H1 (cell line): ENCODE data around the gene ERFE. TPM values are rescaled to one million over a fixed set of nuclear protein-coding genes. Genes with fewer than 3 reads are reported as not detected.

ENCODE experiments used
- CBX8 ChIP-seq: fragments of 300-800, 300-1000 bp; sonication (generic); IDR thresholded peaks from 2 replicates; pipeline ENCODE4 v1.7.1; 2016; ENCODE audit warnings: low read depth, low read length, borderline replicate concordance
- EGR1 ChIP-seq: IDR thresholded peaks from 2 replicates; pipeline ENCODE4 v1.6.1; 2011; ENCODE audit warnings: low read depth, low read length, borderline replicate concordance
- RAD21 ChIP-seq, 2 experiments: IDR thresholded peaks in 1 of 2; conservative IDR thresholded peaks in 1 of 2; 2 replicates each; pipeline ENCODE4 v1.6.1; 2011; ENCODE audit warnings: low read depth in 2 of 2, low read length in 2 of 2, improper control_type of control experiment in 1 of 2, inconsistent platforms in 1 of 2, mild to moderate bottlenecking in 1 of 2, moderate library complexity in 1 of 2
- SUZ12 ChIP-seq: fragments of 200-600 bp; sonication (generic); IDR thresholded peaks from 2 replicates; pipeline ENCODE4 v1.6.1; 2012; ENCODE audit warnings: mild to moderate bottlenecking, inconsistent platforms, low read length, moderate library complexity, mixed read lengths
- TCF12 ChIP-seq: IDR thresholded peaks from 2 replicates; pipeline ENCODE4 v1.6.1; 2011; ENCODE audit warnings: low read depth, mild to moderate bottlenecking, low read length
- YY1 ChIP-seq: IDR thresholded peaks from 2 replicates; pipeline ENCODE4 v1.6.1; 2011; ENCODE audit warnings: low read depth, mild to moderate bottlenecking, low read length
- polyA plus RNA-seq, 7 experiments: library from polyadenylated mRNA; depleted of rRNA in 3 of 7; stranded (reverse) in 5 of 7; unstranded in 2 of 7; fragments of >200 nt in 5 of 7; fragments of 200-250 nt in 2 of 7; gene quantifications; 1 replicate in 5 of 7; 2 replicates in 1 of 7; 4 replicates in 1 of 7; pipeline versions ENCODE4 v1.2.1 to v1.2.3, GENCODE V29; 2011 to 2013; ENCODE audit warnings: missing spikeins in 2 of 7, mixed read lengths in 2 of 7
- total RNA-seq: library from RNA; stranded (reverse); fragmentation: NEBNext Ultra II Directional; extraction: Animal tissue kit (Norgen Biotek cat#: 25700); gene quantifications from 2 replicates; pipeline ENCODE4 v1.2.1, GENCODE V29; 2021
- TF ChIP-seq, protein P1 (sequence below): fragments of 300-600 bp; sonication (generic); IDR thresholded peaks from 2 replicates; pipeline ENCODE4 v1.7.1; 2012; ENCODE audit warnings: low read length, moderate library complexity, mild to moderate bottlenecking, inconsistent platforms; ENCODE audit not compliant: insufficient replicate concordance
- TF ChIP-seq, protein P2 (sequence below): IDR thresholded peaks from 2 replicates; pipeline ENCODE4 v1.6.1; 2011; ENCODE audit warnings: low read length, improper control_type of control experiment

Gene ERFE
- total and polyA plus RNA-seq, 2 of the 8 experiments (the other 6 are each of a cell fraction or from before 2014, with no cell fraction given): 2.5 to 3.6 TPM

DNA sequence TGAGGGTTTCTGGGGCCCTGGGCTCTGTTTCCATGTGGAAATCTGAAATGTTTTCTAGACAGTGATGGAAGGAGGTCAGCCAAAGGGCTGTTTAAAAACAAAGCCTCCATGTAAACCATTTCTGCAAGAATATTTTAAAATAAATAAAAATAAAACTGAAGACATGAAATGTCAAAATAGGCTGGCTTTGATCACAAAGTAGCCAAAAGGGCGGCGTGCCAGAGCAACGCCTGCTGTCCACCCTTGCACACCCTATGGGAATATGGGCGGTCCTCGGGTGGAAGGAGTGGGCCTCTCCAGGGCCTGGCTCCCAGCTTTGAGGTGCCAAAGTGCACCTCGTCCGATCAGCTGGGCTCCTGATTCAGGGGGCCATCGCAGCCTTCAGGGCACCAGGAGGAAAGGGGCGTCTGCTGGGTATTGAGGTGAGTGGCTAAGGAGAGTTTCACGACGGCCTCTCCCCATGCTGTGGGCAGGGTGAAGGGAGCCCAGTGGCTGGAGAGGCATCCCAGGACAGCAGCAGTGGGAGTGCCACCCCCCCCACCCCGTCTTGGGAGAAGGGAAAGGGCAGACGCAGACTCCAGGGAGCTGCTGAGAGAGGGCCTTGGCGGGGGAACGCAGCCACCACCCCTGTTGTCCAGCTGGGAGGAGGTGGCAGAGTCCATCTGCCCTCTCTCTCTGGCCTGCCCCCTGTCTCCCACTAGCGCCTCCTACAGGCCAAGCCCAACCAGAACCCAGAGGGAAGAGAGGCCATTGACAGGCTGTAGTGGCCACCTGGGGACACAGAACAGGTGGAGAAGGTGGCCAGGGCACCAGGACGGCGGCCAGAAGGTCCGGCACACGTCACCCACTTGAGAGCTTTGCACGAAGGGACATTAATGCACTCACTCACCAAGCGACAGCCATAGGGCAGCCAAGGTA is 5.7 kb upstream of the ERFE start (continued):
- TF ChIP-seq, protein P1, sequence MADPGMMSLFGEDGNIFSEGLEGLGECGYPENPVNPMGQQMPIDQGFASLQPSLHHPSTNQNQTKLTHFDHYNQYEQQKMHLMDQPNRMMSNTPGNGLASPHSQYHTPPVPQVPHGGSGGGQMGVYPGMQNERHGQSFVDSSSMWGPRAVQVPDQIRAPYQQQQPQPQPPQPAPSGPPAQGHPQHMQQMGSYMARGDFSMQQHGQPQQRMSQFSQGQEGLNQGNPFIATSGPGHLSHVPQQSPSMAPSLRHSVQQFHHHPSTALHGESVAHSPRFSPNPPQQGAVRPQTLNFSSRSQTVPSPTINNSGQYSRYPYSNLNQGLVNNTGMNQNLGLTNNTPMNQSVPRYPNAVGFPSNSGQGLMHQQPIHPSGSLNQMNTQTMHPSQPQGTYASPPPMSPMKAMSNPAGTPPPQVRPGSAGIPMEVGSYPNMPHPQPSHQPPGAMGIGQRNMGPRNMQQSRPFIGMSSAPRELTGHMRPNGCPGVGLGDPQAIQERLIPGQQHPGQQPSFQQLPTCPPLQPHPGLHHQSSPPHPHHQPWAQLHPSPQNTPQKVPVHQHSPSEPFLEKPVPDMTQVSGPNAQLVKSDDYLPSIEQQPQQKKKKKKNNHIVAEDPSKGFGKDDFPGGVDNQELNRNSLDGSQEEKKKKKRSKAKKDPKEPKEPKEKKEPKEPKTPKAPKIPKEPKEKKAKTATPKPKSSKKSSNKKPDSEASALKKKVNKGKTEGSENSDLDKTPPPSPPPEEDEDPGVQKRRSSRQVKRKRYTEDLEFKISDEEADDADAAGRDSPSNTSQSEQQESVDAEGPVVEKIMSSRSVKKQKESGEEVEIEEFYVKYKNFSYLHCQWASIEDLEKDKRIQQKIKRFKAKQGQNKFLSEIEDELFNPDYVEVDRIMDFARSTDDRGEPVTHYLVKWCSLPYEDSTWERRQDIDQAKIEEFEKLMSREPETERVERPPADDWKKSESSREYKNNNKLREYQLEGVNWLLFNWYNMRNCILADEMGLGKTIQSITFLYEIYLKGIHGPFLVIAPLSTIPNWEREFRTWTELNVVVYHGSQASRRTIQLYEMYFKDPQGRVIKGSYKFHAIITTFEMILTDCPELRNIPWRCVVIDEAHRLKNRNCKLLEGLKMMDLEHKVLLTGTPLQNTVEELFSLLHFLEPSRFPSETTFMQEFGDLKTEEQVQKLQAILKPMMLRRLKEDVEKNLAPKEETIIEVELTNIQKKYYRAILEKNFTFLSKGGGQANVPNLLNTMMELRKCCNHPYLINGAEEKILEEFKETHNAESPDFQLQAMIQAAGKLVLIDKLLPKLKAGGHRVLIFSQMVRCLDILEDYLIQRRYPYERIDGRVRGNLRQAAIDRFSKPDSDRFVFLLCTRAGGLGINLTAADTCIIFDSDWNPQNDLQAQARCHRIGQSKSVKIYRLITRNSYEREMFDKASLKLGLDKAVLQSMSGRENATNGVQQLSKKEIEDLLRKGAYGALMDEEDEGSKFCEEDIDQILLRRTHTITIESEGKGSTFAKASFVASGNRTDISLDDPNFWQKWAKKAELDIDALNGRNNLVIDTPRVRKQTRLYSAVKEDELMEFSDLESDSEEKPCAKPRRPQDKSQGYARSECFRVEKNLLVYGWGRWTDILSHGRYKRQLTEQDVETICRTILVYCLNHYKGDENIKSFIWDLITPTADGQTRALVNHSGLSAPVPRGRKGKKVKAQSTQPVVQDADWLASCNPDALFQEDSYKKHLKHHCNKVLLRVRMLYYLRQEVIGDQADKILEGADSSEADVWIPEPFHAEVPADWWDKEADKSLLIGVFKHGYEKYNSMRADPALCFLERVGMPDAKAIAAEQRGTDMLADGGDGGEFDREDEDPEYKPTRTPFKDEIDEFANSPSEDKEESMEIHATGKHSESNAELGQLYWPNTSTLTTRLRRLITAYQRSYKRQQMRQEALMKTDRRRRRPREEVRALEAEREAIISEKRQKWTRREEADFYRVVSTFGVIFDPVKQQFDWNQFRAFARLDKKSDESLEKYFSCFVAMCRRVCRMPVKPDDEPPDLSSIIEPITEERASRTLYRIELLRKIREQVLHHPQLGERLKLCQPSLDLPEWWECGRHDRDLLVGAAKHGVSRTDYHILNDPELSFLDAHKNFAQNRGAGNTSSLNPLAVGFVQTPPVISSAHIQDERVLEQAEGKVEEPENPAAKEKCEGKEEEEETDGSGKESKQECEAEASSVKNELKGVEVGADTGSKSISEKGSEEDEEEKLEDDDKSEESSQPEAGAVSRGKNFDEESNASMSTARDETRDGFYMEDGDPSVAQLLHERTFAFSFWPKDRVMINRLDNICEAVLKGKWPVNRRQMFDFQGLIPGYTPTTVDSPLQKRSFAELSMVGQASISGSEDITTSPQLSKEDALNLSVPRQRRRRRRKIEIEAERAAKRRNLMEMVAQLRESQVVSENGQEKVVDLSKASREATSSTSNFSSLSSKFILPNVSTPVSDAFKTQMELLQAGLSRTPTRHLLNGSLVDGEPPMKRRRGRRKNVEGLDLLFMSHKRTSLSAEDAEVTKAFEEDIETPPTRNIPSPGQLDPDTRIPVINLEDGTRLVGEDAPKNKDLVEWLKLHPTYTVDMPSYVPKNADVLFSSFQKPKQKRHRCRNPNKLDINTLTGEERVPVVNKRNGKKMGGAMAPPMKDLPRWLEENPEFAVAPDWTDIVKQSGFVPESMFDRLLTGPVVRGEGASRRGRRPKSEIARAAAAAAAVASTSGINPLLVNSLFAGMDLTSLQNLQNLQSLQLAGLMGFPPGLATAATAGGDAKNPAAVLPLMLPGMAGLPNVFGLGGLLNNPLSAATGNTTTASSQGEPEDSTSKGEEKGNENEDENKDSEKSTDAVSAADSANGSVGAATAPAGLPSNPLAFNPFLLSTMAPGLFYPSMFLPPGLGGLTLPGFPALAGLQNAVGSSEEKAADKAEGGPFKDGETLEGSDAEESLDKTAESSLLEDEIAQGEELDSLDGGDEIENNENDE: no peak
- TF ChIP-seq SUZ12 (no peak), CBX8 (no peak), EGR1 (no peak), YY1 (0 out of 2 replicates have a peak, but pooled peaks have one; percentile 19), TCF12 (no peak), RAD21 (IDR thresholded peaks at IDR 0.05 in 1 of 2, conservative IDR thresholded peaks at IDR 0.05 in 1 of 2; ENCODE audit: low read depth in 2 of 2, low read length in 2 of 2) (peak; percentile 14 to 22; a peak in 2 of 4 replicates)
- TF ChIP-seq, protein P2, sequence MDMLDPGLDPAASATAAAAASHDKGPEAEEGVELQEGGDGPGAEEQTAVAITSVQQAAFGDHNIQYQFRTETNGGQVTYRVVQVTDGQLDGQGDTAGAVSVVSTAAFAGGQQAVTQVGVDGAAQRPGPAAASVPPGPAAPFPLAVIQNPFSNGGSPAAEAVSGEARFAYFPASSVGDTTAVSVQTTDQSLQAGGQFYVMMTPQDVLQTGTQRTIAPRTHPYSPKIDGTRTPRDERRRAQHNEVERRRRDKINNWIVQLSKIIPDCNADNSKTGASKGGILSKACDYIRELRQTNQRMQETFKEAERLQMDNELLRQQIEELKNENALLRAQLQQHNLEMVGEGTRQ: no peak
